ENCODE data around the gene NDUFAF8.

DNA sequence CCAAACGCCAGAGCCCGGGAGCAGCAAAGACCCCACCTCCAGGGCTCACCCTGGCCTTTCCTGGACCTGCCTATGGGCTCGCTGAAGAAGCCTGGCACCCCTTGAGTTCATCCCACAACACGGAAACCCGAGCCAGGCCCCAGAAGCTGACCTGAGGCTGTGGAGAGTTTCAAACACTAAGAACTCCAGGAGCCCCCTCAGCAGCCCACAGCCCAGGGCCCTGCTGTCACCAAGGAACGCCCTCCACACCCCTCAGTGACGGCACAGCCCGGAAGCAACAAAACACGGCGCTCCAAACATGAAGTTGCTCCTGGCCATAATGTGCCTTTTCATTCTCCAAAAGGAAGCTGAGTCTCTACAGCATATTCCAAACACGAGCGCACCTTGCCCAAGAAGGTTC, 46.8 kb downstream of the NDUFAF8 start:
- TF ChIP-seq, protein P1, sequence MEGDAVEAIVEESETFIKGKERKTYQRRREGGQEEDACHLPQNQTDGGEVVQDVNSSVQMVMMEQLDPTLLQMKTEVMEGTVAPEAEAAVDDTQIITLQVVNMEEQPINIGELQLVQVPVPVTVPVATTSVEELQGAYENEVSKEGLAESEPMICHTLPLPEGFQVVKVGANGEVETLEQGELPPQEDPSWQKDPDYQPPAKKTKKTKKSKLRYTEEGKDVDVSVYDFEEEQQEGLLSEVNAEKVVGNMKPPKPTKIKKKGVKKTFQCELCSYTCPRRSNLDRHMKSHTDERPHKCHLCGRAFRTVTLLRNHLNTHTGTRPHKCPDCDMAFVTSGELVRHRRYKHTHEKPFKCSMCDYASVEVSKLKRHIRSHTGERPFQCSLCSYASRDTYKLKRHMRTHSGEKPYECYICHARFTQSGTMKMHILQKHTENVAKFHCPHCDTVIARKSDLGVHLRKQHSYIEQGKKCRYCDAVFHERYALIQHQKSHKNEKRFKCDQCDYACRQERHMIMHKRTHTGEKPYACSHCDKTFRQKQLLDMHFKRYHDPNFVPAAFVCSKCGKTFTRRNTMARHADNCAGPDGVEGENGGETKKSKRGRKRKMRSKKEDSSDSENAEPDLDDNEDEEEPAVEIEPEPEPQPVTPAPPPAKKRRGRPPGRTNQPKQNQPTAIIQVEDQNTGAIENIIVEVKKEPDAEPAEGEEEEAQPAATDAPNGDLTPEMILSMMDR (IDR thresholded peaks at IDR 0.05), result no peak
- no peak for TF ChIP-seq POLR2A (IDR thresholded peaks at IDR 0.05)

Measured in uterus (tissue), 2 donors.